ENCODE measurements around the gene ROM1.
A peak's percentile ranks its signal among the peaks of the same experiment; 100 is the strongest.
"Not testable (repeated sequence)": the region's sequence is repeated elsewhere in the genome, so short reads cannot be mapped to it uniquely, and the experiment has no call there.

The ROM1 gene

GRCh38 chr11:62610814-62611704, 2.0 kb upstream of the ROM1 start:
- DNase-seq, result no peak

DNA sequence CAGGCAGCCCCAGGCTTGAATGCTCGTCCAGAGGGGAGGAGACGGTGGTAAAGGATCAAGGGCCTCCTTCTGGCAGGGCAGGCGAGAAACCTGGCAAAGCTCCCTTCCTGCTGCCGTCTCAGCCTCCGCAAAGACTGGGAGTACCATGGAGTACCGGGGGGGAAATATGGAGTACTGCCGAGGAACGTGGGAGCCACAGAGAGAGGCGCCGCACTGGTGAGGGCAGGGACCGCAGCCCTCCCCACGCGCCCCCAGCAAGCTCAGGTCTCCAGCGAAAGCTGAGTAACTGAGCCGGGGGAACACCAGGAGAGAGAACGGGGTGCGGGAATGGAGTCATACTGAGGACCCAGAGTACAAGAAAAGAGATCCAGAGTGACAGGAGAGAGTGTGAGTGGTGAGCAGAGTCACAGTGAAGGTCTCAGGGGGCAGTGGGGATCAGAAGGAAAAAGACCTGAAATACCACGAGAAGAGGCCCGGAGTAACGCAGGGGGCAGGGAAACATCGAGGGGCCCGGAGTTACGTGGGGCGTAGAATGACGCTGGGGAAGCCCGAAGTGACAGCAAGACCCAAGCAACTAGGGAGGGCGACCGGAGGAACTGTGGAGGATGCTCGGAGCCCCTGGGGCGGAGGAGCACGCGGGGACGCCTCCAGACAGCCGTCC, 1.2 kb upstream of the ROM1 start:
- DNase-seq, result no peak

DNA sequence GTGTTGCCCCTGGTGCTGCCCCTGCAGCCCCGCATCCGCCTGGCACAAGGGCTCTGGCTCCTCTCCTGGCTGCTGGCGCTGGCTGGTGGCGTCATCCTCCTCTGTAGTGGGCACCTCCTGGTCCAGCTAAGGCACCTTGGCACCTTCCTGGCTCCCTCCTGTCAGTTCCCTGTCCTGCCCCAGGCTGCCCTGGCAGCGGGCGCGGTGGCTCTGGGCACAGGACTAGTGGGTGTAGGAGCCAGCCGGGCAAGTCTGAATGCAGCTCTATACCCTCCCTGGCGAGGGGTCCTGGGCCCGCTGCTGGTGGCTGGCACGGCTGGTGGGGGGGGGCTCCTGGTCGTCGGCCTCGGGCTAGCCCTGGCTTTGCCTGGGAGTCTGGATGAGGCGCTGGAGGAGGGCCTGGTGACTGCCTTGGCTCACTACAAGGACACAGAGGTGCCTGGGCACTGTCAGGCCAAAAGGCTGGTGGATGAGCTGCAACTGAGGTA, 278 bp downstream of the ROM1 start:
- no peak for DNase-seq

GRCh38 chr11:62614275-62614674, 1.2 kb downstream of the ROM1 start:
- DNase-seq, result no peak

- no peak for DNase-seq
Observed at GRCh38 chr11:62615521-62615920, 2.5 kb downstream of the ROM1 start.

DNA sequence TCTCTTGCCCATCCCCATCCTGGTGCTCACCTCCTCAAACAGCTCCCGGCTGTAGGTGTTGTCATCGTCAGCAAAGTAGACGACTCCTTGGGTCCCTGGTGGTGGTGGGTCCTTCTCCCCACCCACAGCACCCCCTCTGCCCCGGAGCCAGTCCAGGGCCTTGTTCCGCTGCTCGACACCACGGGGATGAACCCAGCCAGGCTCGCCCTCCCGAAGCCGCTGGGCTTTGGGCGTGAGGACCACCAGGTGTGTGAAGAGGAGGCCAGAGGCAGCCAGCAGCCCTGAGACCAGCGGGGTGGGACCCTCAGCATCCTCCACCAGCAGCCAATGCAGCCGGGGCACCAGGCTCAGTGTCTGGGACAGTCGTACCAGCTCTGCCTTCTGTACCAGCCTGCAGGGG, 3.9 kb downstream of the ROM1 start:
- DNase-seq, result not testable (repeated sequence)

- no peak for DNase-seq
Observed at GRCh38 chr11:62621027-62621566, 8.0 kb downstream of the ROM1 start.

DNA sequence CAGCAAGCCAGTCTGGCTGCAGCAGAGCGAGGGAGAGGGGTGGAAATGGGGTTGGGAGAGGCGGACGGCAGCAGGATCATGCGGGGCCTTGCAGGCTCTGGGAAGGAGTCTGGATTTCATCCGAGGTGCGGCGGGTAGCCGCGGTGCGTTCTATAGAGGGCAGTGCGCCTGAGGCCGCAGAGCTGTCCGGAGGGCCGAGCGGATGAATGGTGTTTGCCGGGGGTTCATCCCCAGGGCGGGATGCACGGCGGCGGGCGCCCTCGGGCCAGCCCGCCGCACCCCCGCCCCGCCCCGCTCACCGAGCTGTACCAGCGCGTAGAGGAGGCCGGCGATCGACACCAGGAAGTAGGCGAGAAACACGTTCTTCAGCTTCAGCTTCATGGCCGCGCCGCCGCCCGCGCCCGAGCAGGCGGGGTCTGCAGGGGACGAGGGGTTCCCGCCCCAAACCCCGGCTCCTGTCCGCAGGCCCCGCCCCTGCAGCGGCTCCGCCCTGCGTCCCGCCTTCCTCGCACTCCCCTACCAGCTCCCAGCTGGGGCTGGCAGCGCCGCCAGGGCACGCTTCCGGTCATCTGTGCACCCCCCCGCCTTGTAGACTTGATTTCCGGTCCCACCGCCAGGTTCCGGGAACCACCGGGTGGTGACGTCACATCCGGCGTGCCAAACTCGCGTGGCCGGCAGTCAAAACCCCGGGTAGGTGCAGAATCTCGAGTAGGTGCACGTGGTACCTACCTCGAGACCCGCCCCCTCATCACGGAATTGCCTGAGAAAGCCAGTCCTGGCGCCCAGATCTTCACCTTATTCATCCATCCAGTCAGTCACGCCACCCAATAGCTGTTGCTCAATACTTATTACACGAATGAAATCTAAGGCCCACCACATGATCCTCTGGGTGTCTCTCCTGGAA, 8.8 kb downstream of the ROM1 start, which contains the start of gene B3GAT3:
B3GAT3 (minus strand) TSS at position 420 of the 904 bp plus-strand sequence; CDS start at position 381, 39 bp downstream.
- peak; percentile 94 for DNase-seq

DNA sequence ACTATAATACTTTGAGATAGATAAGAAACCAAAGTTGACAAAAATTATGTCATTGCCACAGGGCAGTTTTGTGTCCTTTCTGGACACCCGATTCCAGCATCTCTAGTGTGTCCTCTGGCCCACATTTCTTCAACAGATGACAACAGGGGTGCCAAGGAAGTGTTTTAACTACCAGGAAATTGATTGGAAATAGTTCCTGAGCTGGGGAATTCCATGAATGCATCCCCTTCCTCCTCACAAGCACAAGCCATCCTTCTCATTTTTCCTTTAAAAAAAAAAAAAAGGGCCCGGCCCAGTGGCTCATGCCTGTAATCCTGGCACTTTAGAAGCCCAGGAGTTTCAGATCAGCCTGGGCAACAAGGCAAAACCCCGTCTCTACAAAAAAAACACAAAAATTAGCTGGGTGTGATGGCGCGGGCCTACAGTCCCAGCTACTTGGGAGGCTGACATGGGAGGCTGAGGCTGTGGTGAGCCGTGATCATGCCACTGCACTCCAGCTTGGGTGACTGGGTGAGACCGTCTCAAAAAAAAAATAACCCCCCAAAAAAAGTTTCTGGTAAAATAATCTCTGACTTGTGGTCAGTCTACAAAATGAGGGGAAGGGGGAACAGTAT, 9.5 kb downstream of the ROM1 start:
- DNase-seq, result no peak

GRCh38 chr11:62627713-62628112, 14.7 kb downstream of the ROM1 start:
- DNase-seq, result no peak

DNA sequence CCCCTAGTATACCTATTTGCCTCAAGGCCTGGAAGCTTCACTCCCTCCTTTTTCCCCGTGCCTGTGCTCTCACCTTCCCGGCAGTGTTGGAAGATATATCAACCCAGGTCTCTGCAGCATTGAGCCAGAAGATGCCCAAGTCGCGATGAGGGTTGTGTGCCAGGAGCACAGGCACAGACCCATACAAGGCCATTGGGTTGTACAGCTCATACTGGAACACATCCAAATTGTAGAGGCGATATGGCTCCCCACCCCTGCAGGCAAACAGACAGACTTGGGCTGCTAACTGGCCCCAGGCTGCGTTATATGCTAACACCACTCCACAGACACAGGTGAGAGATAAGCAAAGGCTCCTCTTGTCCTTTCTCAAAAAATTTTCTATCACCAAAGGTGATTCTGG, 19.4 kb downstream of the ROM1 start:
- no peak for DNase-seq

- DNase-seq, result no peak
Observed at GRCh38 chr11:62644220-62644619, 31.2 kb downstream of the ROM1 start.

DNA sequence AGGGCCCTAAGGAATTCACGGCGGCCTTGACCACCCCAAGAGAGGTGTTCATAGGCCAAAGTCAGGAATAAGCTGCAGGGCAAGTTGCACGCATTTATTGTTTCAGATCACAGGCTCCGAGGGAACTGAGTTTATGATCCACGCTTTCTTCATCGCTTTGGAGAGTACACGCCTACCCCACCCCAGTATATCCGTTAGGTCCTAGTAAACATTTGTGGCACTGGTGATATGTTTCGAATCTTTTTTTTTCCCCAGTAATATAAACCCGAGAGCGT, 32.6 kb downstream of the ROM1 start:
- no peak for DNase-seq

- peak; percentile 97 for DNase-seq
Observed at GRCh38 chr11:62645946-62646824, 33.1 kb downstream of the ROM1 start, which contains the start of gene GANAB. GANAB (minus strand) TSS chr11:62646613; CDS start chr11:62646599, 14 bp downstream.

DNA sequence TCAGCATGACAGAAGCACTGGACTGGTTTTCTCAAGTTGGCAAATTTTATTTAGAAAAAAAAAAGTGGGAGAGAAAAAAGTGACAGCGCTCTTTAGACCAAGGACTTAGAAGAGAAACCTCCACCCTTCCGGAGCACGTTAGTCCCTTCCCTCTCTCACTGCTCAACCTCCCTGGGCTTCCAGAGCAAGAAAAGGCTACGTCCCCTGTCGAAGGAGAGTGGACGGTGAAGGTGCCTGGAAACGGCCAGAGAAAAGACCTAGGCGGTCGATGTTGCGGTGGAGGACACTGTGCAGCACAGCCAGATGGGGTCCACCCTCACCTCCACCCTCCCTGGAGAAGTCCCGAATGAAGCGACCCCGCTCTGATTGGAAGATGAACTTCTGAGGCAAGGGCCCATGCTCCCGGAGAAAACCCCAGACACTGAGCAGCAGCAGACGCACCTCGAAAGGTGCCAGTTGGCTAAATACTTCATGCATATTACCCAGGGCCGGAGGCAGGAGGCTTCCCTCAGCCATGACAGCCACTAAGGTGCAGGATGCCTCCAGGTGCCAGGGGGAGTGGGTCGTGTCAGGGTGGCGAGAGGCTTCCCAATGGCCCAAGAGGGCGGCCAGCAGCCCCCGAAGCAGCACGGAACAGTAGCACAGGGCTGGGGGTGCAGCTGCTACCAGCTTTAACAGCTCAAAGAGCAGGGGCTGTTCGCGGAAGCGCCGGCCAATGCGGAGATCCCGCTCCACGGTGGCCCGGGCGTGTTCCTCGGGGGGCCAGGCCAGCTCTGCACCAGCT, 34.0 kb downstream of the ROM1 start:
- no peak for DNase-seq

DNA sequence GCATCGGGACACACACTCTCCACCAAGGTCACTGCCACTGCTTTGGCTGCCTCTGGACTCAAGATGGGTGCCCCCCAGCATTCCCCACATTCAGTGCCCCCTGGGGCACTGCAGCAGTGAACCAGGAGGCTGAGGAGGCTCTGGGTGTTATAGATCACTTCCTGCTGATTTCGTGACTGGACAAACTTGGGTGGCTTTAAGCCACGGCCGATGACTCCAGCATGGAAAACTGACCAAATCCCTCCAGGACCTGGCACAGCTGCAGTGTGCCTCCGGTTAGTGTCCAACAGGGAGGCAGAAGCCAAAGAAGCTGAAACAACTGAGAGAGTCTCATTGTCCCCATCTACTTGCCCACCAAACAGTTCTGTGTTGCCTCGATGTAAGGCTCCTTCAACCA, 34.5 kb downstream of the ROM1 start:
- DNase-seq, result no peak

DNA sequence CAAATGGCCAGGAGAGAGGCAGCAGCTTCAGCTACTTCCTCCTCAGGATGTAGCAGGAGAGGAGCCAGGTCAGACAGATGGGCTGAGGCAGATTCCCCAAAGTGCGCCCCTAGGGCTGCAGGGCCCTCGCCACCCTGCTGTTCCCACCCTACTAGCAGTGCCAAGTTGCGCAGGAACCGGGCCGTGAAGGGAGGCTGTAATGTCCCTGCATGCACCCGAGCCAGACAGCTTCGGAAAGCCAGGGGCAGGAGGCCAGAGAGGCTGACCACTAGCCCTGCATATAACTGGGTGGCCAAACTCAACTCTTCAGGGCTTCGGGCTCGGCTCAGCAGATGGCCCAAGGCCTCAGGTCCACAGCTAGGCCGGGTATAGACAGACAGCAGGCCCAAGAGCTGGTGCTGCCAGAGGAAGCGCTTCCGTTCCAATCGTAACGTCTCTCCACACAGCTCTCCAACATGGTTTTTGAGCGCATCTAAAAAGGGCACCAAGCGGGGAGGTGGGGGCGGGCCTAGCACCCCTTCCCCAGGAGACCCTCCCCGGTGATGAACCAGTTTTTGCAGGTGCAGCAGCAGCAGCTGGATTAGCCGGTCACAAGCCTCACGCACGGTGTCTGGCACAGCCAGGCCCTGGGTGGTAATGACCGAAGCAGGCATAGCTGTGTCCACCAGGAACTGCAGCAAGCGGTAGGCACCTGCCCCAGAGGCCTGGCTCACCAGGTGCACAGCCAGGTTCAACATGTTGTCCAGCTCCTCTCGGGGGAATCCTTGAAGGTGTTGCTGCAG, 35.3 kb downstream of the ROM1 start:
- DNase-seq, result no peak

- DNase-seq, result no peak
Observed at GRCh38 chr11:62648967-62649364, 35.9 kb downstream of the ROM1 start.

DNA sequence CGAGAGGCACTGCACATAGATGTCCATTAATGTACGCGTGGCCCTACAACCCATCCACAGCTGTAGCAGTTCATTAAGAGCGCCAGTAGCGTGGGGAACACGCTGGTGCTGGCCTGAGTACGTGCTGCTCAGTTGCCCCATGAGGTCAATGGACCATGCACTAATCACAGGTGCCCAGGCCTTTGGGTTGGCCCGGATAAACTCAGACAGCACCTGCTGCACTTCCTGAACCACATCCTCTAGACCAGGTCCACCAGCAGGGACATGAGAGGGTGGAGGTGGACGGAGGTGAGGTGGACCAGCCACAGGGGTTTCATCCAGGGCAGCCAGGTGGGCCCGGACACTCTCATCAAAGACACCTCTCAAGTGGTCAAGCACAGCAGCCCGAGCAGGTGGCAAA, 36.4 kb downstream of the ROM1 start:
- DNase-seq, result no peak

GRCh38 chr11:62650283-62650682, 37.2 kb downstream of the ROM1 start:
- not testable (repeated sequence) for DNase-seq
